DND-41 (cell line): ENCODE measurements around the gene NELFA.

Experiments
- CTCF ChIP-seq: IDR thresholded peaks from 2 replicates; pipeline ENCODE4 v1.5.1; 2012; ENCODE audit warnings: borderline replicate concordance, low read length, moderate library complexity, mild to moderate bottlenecking; ENCODE audit not compliant: poor library complexity, severe bottlenecking; ENCODE audit errors: extremely low read depth
- EZH2 ChIP-seq: IDR thresholded peaks from 3 replicates; pipeline ENCODE4 v1.6.1; 2012; ENCODE audit warnings: borderline replicate concordance, low read depth, mild to moderate bottlenecking, moderate library complexity, low read length, inconsistent platforms; ENCODE audit not compliant: severe bottlenecking

- TF ChIP-seq CTCF (no peak), EZH2 (no peak)
Measured at GRCh38 chr4:2051086-2051485, 42.3 kb upstream of the NELFA start.
